Fibroblast of lung (primary cell): ENCODE measurements around the gene CLPTM1L.

Experiments
- CTCF ChIP-seq, 2 donors: IDR thresholded peaks in 1 of 2; conservative IDR thresholded peaks in 1 of 2; 1 replicate in 1 of 2; 2 replicates in 1 of 2; pipeline ENCODE4 v1.5.1; 2011 to 2012; ENCODE audit warnings: low read length in 2 of 2, control low read depth in 1 of 2, inconsistent platforms in 1 of 2, low read depth in 1 of 2, mild to moderate bottlenecking in 1 of 2
- EZH2 ChIP-seq: IDR thresholded peaks from 2 replicates; pipeline ENCODE4 v1.5.1; 2012; ENCODE audit warnings: low read length, control low read depth, mild to moderate bottlenecking; ENCODE audit errors: missing control alignments

DNA sequence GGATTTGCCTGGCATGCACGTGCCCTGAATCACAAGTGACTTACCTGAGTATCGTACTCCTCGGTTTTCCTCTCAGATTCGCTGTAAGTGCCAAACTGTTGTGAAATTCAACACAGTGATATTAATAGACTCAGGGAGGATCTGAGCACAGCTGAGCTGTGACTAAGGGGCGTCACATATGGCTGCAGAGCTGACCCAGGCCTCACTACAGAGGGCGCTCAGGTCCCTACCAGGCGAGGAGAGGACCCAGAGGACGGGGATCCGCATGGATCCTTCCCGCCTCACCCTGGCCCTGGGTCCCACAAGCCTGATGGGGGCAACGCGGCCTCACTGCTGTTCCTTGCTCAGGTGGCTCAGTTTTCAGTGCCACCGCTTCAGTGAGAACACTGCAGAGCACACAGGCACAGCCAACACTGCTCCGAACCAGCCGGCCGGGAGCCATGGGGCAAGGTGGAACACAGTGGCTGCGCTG, 20.1 kb downstream of the CLPTM1L start:
- TF ChIP-seq EZH2: no peak
- no peak for TF ChIP-seq CTCF (conservative IDR thresholded peaks at IDR 0.05 in 1 of 2, IDR thresholded peaks at IDR 0.05 in 1 of 2; ENCODE audit: low read depth in 1 of 2, low read length in 2 of 2)
